M059J (cell line): ENCODE data around the gene TMEM223. TPM values are rescaled to one million over a fixed set of nuclear protein-coding genes. Genes with fewer than 3 reads are reported as not detected.
"Not testable (repeated sequence)": the region's sequence is repeated elsewhere in the genome, so short reads cannot be mapped to it uniquely, and the experiment has no call there.

Experiments
- DNase-seq: peaks from one replicate; pipeline ENCODE4 v3.0.0-alpha.2; 2012; ENCODE audit warnings: low read depth
- total RNA-seq: library from RNA; depleted of rRNA; stranded (reverse); fragments of >200 nt; shearing (Covaris generic); gene quantifications from 2 replicates; pipeline ENCODE4 v1.2.3, GENCODE V29; 2014; rRNA removed

TMEM223 gene
- total RNA-seq, 1 experiment from 2014 or later = 38.7 TPM

- no peak for DNase-seq
Observed at GRCh38 chr11:62752994-62753735, 38.6 kb downstream of the TMEM223 start.

- DNase-seq = no peak
Observed at GRCh38 chr11:62752177-62752785, 39.5 kb downstream of the TMEM223 start.

GRCh38 chr11:62749931-62750330, 41.9 kb downstream of the TMEM223 start:
- DNase-seq = not testable (repeated sequence)

GRCh38 chr11:62747475-62748160, 44.2 kb downstream of the TMEM223 start:
- no peak for DNase-seq

Other genes with a start within 250 kb of the TMEM223 start
- gene AHNAK, start 245.2 kb downstream of the TMEM223 start, total RNA-seq = 51.3 and 141 TPM in 2 replicates
- gene EEF1G, start 218.1 kb downstream of the TMEM223 start, total RNA-seq = 940 and 974 TPM in 2 replicates
- gene TUT1, start 200.5 kb downstream of the TMEM223 start, total RNA-seq = 5.2 and 7.6 TPM in 2 replicates
- 104 and 148 TPM in 2 replicates for gene MTA2, start 190.1 kb downstream of the TMEM223 start, total RNA-seq
- 10.5 and 21.7 TPM in 2 replicates for gene EML3, start 179.2 kb downstream of the TMEM223 start, total RNA-seq
- gene ROM1, start 178.7 kb downstream of the TMEM223 start, total RNA-seq = 8.1 and 9.0 TPM in 2 replicates
- gene B3GAT3, start 170.0 kb downstream of the TMEM223 start, total RNA-seq = 16.6 and 44.9 TPM in 2 replicates
- gene GANAB, start 145.4 kb downstream of the TMEM223 start, total RNA-seq = 142 and 229 TPM in 2 replicates
- 17.1 and 22.1 TPM in 2 replicates for gene INTS5, start 138.7 kb downstream of the TMEM223 start, total RNA-seq
- 83.6 and 86.6 TPM in 2 replicates for gene C11orf98, start 126.8 kb downstream of the TMEM223 start, total RNA-seq
- 2.0 and 8.7 TPM in 2 replicates for gene CSKMT, start 126.7 kb downstream of the TMEM223 start, total RNA-seq
- gene UQCC3, start 120.3 kb downstream of the TMEM223 start, total RNA-seq = 9.4 and 12.6 TPM in 2 replicates
- 3.8 and 6.1 TPM in 2 replicates for gene LBHD1, start 119.7 kb downstream of the TMEM223 start, total RNA-seq
- gene UBXN1, start 112.9 kb downstream of the TMEM223 start, total RNA-seq = 80.6 and 116 TPM in 2 replicates
- 0.42 and 1.7 TPM in 2 replicates for gene LRRN4CL, start 102.5 kb downstream of the TMEM223 start, total RNA-seq
- 165 and 183 TPM in 2 replicates for gene BSCL2, start 84.6 kb downstream of the TMEM223 start, total RNA-seq
- not detected in 2 replicates for gene GNG3, start 84.3 kb downstream of the TMEM223 start, total RNA-seq
- 11.3 and 16.8 TPM in 2 replicates for gene HNRNPUL2, start 64.5 kb downstream of the TMEM223 start, total RNA-seq
- 64.6 and 70.6 TPM in 2 replicates for gene TTC9C, start 63.5 kb downstream of the TMEM223 start, total RNA-seq
- gene ZBTB3, start 37.8 kb downstream of the TMEM223 start, total RNA-seq = 6.4 and 10.2 TPM in 2 replicates
- 178 and 181 TPM in 2 replicates for gene POLR2G, start 30.4 kb downstream of the TMEM223 start, total RNA-seq
- 14.5 and 17.3 TPM in 2 replicates for gene TAF6L, start 20.6 kb downstream of the TMEM223 start, total RNA-seq
- gene TMEM179B, start 4.6 kb downstream of the TMEM223 start, total RNA-seq = 82.1 and 138 TPM in 2 replicates
- 23.2 and 30.0 TPM in 2 replicates for gene NXF1, start 13.4 kb upstream of the TMEM223 start, total RNA-seq
- gene STX5, start 40.0 kb upstream of the TMEM223 start, total RNA-seq = 57.2 and 57.5 TPM in 2 replicates
- not detected in 2 replicates for gene TEX54, start 40.8 kb upstream of the TMEM223 start, total RNA-seq
- 55.2 and 61.8 TPM in 2 replicates for gene WDR74, start 47.6 kb upstream of the TMEM223 start, total RNA-seq
- 125 and 141 TPM in 2 replicates for gene SLC3A2, start 88.9 kb upstream of the TMEM223 start, total RNA-seq
- gene CHRM1, start 129.4 kb upstream of the TMEM223 start, total RNA-seq = not detected in 2 replicates
- not detected in 2 replicates for gene SLC22A6, start 193.0 kb upstream of the TMEM223 start, total RNA-seq
- gene SLC22A8, start 223.8 kb upstream of the TMEM223 start, total RNA-seq = not detected in 2 replicates